ENCODE measurements around the gene FGD2. TPM values are rescaled to one million over a fixed set of nuclear protein-coding genes. Genes with fewer than 3 reads are reported as not detected.

Gene FGD2
- total and polyA plus RNA-seq, 2 of the 8 experiments (the other 6 are each of a cell fraction or from before 2014, with no cell fraction given): 0.12 to 0.32 TPM

DNA sequence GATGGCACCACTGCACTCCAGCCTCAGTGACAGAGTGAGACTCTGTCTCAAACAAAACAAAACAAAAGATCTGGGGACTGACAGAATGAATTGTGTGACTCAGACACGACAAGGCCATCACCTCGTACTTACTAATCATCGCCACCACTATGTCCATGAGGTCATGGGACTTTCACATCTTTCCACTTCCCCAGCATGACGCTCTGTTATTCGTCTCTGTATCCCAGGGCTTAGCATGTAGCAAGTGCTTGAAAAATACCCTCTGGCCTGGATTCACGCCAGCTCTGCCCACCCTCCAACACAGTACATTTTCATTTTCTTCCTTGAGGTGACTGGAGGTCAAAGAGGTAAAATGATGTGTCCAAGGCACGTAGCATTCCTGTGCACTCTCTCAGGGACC, 27.8 kb downstream of the FGD2 start:
- no peak overlapping the region for H4K5ac ChIP-seq (ENCODE audit: insufficient read length, low read depth, low read length)
- no peak overlapping the region for H2BK120ac ChIP-seq (replicated peaks; ENCODE audit: low read depth, low read length)
- FAIRE-seq: no peak
- no peaks in the 10 kb centered on the region for H3K4me1 ChIP-seq (replicated peaks in 1 of 4; ENCODE audit: control insufficient read depth in 3 of 4, insufficient read depth in 4 of 4, low read length in 3 of 4)
- DNase-seq (ENCODE audit: low read depth in 1 of 2, low spot score in 2 of 2): no peak
- H3K9me3 ChIP-seq (ENCODE audit: insufficient read depth in 2 of 2, low read depth in 1 of 2, low read length in 1 of 2): peaks cover 0 to 9% of the 10 kb centered on the region in 2 experiments; a peak in 2 of 4 replicates
- H3K4me3 ChIP-seq (ENCODE audit: extremely low read depth in 1 of 4, insufficient read depth in 2 of 4, low read depth in 3 of 4, low read length in 4 of 4): no peak overlapping the region
- H3K27ac ChIP-seq (ENCODE audit: low read depth, low read length): no peak overlapping the region
- 93% methylated on average over 7 of the region's 7 CpGs; no CpG with 5 or more reads in 1 of the 2 experiments for WGBS, 2 experiments (ENCODE audit: extremely low coverage in 1 of 2, insufficient coverage in 1 of 2, insufficient read length in 1 of 2, insufficient replicate concordance in 2 of 2, low coverage in 1 of 2, low lambda C conversion rate in 2 of 2, missing lambda C conversion rate in 1 of 2)
- H3K36me3 ChIP-seq (ENCODE audit: control insufficient read depth in 2 of 4, insufficient read depth in 4 of 4, low read length in 3 of 4): no peaks in the 10 kb centered on the region
- H3K23ac ChIP-seq (ENCODE audit: insufficient read length): no peak overlapping the region
- H3K79me2 ChIP-seq (ENCODE audit: control insufficient read depth in 1 of 2, insufficient read depth in 2 of 2, low read length in 2 of 2): no peaks in the 10 kb centered on the region
- H4K8ac ChIP-seq (ENCODE audit: extremely low read depth, insufficient read depth, low read length): no peak overlapping the region
- ChIA-PET POLR2A (ENCODE audit: partially characterized antibody) (interaction anchor here (1.1 kb wide), 1 partner anchor 105 kb away, joined by 4 read pairs; no protein-coding TSS in a partner anchor), CTCF (ENCODE audit: partially characterized antibody) (interaction anchor here (1.3 to 29.2 kb wide), 6 partner anchors 6 to 177 kb away, joined by 3 to 635 read pairs (median 112); partner anchors contain the start of gene PIM1)
- H2AFZ ChIP-seq (ENCODE audit: low read length): 0 out of 2 replicates have a peak overlapping the region, but pooled peaks have one; percentile 39
- no peak overlapping the region for H4K91ac ChIP-seq (replicated peaks; ENCODE audit: insufficient read length, low read length)
- H3K14ac ChIP-seq (ENCODE audit: insufficient read length): no peak overlapping the region
- no peak overlapping the region for H3K56ac ChIP-seq (replicated peaks; ENCODE audit: insufficient read length, low read depth, low read length)
- no peak overlapping the region for H2BK15ac ChIP-seq (ENCODE audit: low read length)
- no peaks in the 10 kb centered on the region for H3K23me2 ChIP-seq (ENCODE audit: low read depth, low read length)
- no peaks in the 10 kb centered on the region for H3K27me3 ChIP-seq (replicated peaks in 1 of 4; ENCODE audit: control insufficient read depth in 3 of 4, extremely low read depth in 1 of 4, insufficient read depth in 3 of 4, low read length in 3 of 4)
- no peak for TF ChIP-seq KDM5A (IDR thresholded peaks at IDR 0.05; ENCODE audit: low read length)
- no peak for TF ChIP-seq SAP30 (IDR thresholded peaks at IDR 0.05; ENCODE audit: insufficient read depth, insufficient replicate concordance, low read length)
- TF ChIP-seq SIX5 (IDR thresholded peaks at IDR 0.05; ENCODE audit: low read depth, low read length): no peak
- TF ChIP-seq BRCA1 (IDR thresholded peaks at IDR 0.05; ENCODE audit: low read depth, low read length): no peak
- TF ChIP-seq EZH2 (IDR thresholded peaks at IDR 0.05; ENCODE audit: low read depth, low read length, severe bottlenecking): no peak
- no peak for TF ChIP-seq NANOG (IDR thresholded peaks at IDR 0.05; ENCODE audit: insufficient read depth, low read depth, low read length, poor library complexity, severe bottlenecking)
- H3K18ac ChIP-seq (ENCODE audit: extremely low read depth, low read length): no peak overlapping the region
- H2BK5ac ChIP-seq (ENCODE audit: low read depth, low read length): no peak overlapping the region
- H3K9ac ChIP-seq (replicated peaks in 1 of 4; ENCODE audit: extremely low read depth in 1 of 4, low read depth in 3 of 4, low read length in 3 of 4): no peak overlapping the region
- H2AK5ac ChIP-seq (ENCODE audit: low read depth, low read length): no peak overlapping the region
- 0 out of 2 replicates have a peak overlapping the region, but pooled peaks have one; percentile 6 for H2BK12ac ChIP-seq (ENCODE audit: low read depth, low read length)
- no peak overlapping the region for H3K4me2 ChIP-seq (ENCODE audit: insufficient read depth in 1 of 2, low read depth in 2 of 2, low read length in 2 of 2)
- no peaks in the 10 kb centered on the region for H4K20me1 ChIP-seq (replicated peaks in 1 of 2; ENCODE audit: control insufficient read depth in 1 of 2, insufficient read depth in 2 of 2, low read length in 2 of 2)
- no peak overlapping the region for H2BK20ac ChIP-seq (ENCODE audit: low read length)
- no peak overlapping the region for H3K4ac ChIP-seq (replicated peaks; ENCODE audit: insufficient read length, low read depth, low read length)
- H3K79me1 ChIP-seq (ENCODE audit: low read depth, low read length): no peaks in the 10 kb centered on the region

All from H1 (cell line).